Thoracic aorta (tissue), 2 donors: ENCODE measurements around the gene RWDD3. TPM values are rescaled to one million over a fixed set of nuclear protein-coding genes. Genes with fewer than 3 reads are reported as not detected.

ENCODE experiments used
- ATAC-seq: fragments of 150-250 bp; one replicate; pipeline ENCODE4 v1.8.0; 2017; ENCODE audit warnings: low read depth; ENCODE audit not compliant: insufficient number of reproducible peaks, low FRiP score
- DNase-seq: peaks from one replicate; pipeline ENCODE4 v3.0.0-alpha.2; 2020; ENCODE audit warnings: low spot score
- H3K27ac ChIP-seq, 2 donors: fragments of 200-600 bp; sonication (generic); 1 replicate in 1 of 2; 2 replicates in 1 of 2; pipeline ENCODE4 v1.5.1; 2016; ENCODE audit warnings: mild to moderate bottlenecking in 2 of 2, moderate library complexity in 2 of 2
- H3K27me3 ChIP-seq: fragments of 200-600 bp; sonication (generic); replicated peaks from 2 replicates; pipeline ENCODE4 v1.6.0; 2016; ENCODE audit warnings: mild to moderate bottlenecking; ENCODE audit not compliant: insufficient read depth
- H3K36me3 ChIP-seq: fragments of 200-600 bp; sonication (generic); one replicate; pipeline ENCODE4 v1.5.1; 2016
- H3K4me1 ChIP-seq, 2 donors: fragments of 200-600 bp; sonication (generic); 1 replicate in 1 of 2; 2 replicates in 1 of 2; pipeline versions ENCODE4 v1.5.1 to v1.6.0; 2016; ENCODE audit warnings: low read depth in 2 of 2, mild to moderate bottlenecking in 1 of 2; ENCODE audit not compliant: control insufficient read depth in 1 of 2
- H3K4me3 ChIP-seq: fragments of 200-600 bp; sonication (generic); 2 replicates; pipeline ENCODE4 v1.5.1; 2016; ENCODE audit warnings: mild to moderate bottlenecking
- H3K9me3 ChIP-seq: fragments of 200-600 bp; sonication (generic); 2 replicates; pipeline ENCODE4 v1.5.1; 2016
- CTCF ChIP-seq: fragments of 200-600 bp; sonication (generic); IDR thresholded peaks from one replicate; pipeline ENCODE4 v1.5.1; 2019; ENCODE audit warnings: antibody characterized with exemption
- total RNA-seq, 2 donors: library from RNA; depleted of rRNA; stranded (reverse); fragments of >200 nt; gene quantifications; one replicate each; pipeline versions ENCODE4 v1.1.0 to v1.2.3, GENCODE V29; 2016

The RWDD3 gene
- total RNA-seq, 2 donors from 2014 or later, result 7.3 to 8.3 TPM

GRCh38 chr1:95221306-95221705 lies 12.7 kb upstream of the RWDD3 start:
- no peaks in the 10 kb centered on the region for H3K36me3 ChIP-seq
- no peak for TF ChIP-seq CTCF
- no peaks in the 10 kb centered on the region for H3K4me1 ChIP-seq
- no peaks in the 10 kb centered on the region for H3K27me3 ChIP-seq
- ATAC-seq, result no peak
- DNase-seq, result no peak
- no peak overlapping the region for H3K4me3 ChIP-seq
- no peaks in the 10 kb centered on the region for H3K9me3 ChIP-seq
- H3K27ac ChIP-seq, result no peak overlapping the region

GRCh38 chr1:95222629-95223028 lies 11.4 kb upstream of the RWDD3 start:
- no peak for DNase-seq
- Histone ChIP-seq H3K27ac (no peak overlapping the region), H3K4me1 (no peaks in the 10 kb centered on the region), H3K27me3 (no peaks in the 10 kb centered on the region), H3K36me3 (no peaks in the 10 kb centered on the region), H3K9me3 (no peaks in the 10 kb centered on the region), H3K4me3 (no peak overlapping the region)
- no peak for ATAC-seq
- no peak for TF ChIP-seq CTCF

- Histone ChIP-seq H3K9me3 (no peaks in the 10 kb centered on the region), H3K4me3 (no peak overlapping the region), H3K36me3 (no peaks in the 10 kb centered on the region), H3K27me3 (no peaks in the 10 kb centered on the region), H3K27ac (no peak overlapping the region), H3K4me1 (no peaks in the 10 kb centered on the region)
- no peak for ATAC-seq
- DNase-seq, result no peak
- no peak for TF ChIP-seq CTCF
Measured at GRCh38 chr1:95223110-95223509, 10.9 kb upstream of the RWDD3 start.

GRCh38 chr1:95226781-95227660 lies 7.0 kb upstream of the RWDD3 start:
- Histone ChIP-seq H3K4me1 (no peaks in the 10 kb centered on the region), H3K27me3 (no peaks in the 10 kb centered on the region), H3K9me3 (no peaks in the 10 kb centered on the region), H3K4me3 (no peak overlapping the region), H3K27ac (no peak overlapping the region), H3K36me3 (no peaks in the 10 kb centered on the region)
- DNase-seq (no peak), ATAC-seq (no peak)
- TF ChIP-seq CTCF, result no peak

GRCh38 chr1:95229037-95229436 lies 5.0 kb upstream of the RWDD3 start:
- ATAC-seq (no peak), DNase-seq (no peak)
- Histone ChIP-seq H3K4me3 (no peak overlapping the region), H3K27ac (no peak overlapping the region), H3K36me3 (no peaks in the 10 kb centered on the region), H3K4me1 (peaks cover 4 to 8% of the 10 kb centered on the region in 2 donors), H3K9me3 (no peaks in the 10 kb centered on the region), H3K27me3 (no peaks in the 10 kb centered on the region)
- no peak for TF ChIP-seq CTCF
